AG09319 (cell line): ENCODE data around the gene KIAA1755.

Source experiments
- DNase-seq: peaks from one replicate; pipeline ENCODE4 v3.0.0-alpha.2; 2010; ENCODE audit warnings: low read depth; ENCODE audit errors: extremely low read depth
- TF ChIP-seq, protein P1 (sequence below): IDR thresholded peaks from 2 replicates; pipeline ENCODE4 v1.5.1; 2011; ENCODE audit warnings: low read depth, mild to moderate bottlenecking, inconsistent platforms, low read length, moderate library complexity

KIAA1755 gene

DNA sequence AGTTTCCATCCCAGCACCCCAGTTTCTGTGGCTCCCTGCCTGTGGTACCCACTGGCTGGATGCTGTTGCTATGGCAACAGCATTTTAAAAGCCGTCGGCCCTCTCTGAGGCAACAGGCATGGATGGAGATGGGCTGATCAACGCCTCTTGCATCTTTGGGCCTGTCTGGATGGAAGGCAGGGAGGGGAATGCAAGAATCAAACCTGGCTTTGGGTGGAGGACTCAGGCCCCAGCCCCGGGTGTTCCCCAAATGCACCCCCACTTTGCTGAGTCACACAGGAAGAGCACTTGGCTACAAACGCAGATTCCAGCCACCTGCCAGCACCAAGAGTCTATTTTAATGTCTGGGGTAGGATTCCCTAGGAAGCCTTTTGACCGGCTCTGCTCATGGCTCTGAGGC, 49.8 kb downstream of the KIAA1755 start:
- no peak for DNase-seq
- TF ChIP-seq, protein P1, sequence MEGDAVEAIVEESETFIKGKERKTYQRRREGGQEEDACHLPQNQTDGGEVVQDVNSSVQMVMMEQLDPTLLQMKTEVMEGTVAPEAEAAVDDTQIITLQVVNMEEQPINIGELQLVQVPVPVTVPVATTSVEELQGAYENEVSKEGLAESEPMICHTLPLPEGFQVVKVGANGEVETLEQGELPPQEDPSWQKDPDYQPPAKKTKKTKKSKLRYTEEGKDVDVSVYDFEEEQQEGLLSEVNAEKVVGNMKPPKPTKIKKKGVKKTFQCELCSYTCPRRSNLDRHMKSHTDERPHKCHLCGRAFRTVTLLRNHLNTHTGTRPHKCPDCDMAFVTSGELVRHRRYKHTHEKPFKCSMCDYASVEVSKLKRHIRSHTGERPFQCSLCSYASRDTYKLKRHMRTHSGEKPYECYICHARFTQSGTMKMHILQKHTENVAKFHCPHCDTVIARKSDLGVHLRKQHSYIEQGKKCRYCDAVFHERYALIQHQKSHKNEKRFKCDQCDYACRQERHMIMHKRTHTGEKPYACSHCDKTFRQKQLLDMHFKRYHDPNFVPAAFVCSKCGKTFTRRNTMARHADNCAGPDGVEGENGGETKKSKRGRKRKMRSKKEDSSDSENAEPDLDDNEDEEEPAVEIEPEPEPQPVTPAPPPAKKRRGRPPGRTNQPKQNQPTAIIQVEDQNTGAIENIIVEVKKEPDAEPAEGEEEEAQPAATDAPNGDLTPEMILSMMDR: no peak

DNA sequence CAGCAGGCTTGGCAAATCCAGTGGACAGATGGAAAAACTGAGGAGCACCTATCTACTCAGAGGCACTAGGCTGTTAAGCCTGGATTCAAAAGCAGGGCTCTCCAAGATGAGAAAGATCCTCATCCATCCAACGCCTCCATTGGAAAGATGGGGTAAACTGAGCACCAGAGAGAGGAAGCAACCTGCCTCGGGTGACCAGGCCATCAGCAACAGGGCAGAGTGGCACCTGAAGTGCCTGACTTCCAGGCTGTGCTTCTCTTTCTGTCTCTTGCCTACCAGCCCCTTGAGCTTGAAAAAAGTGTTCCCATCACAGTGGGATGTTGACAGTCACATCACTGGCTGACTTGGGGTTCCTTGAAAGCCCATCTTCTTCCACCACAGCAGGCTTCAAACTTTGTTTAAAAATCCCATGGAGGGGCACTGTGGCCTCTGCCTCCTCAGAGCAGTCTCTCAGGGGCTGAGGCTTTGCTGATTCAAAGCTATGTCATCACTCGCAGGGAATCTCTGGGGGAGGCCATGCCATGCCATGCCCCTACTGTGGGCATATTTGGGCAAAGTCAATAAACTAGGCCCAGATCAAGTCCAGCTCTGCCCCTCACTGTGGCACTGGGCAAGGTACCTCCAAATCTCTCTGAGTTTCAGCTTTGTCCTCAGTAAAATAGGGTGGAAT, 50.7 kb downstream of the KIAA1755 start:
- TF ChIP-seq, protein P1: no peak
- DNase-seq: no peak

DNA sequence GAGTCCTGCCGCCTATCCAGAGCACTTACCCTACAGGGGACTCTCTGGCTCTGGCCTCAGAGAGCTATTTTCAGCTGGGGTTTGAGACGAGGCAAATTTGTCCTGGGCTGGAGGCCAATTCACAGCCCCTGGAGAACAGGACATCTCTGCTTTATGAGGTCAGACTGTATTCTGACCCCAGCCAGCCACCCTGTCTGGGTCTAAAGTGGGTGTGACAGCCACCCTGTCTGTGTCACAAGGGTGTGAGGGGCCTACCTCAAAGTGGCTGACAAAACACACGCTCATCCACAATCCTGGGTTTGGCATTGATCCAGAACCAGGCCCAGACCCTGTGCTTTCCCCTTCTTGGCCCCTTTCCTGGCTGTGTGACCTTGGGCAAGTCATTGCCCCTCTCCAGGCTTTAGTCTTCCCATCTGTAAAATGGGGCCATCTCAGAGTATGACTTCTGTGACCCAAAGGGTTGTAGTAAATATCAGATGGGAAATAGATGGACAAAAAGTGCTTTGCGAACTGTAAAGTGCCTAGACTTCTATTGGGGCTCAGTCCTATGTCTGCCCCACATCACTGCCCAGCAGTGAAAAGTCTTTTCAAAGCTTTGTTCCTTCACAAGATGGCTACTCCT, 51.4 kb downstream of the KIAA1755 start:
- TF ChIP-seq, protein P1: no peak
- DNase-seq: no peak

DNA sequence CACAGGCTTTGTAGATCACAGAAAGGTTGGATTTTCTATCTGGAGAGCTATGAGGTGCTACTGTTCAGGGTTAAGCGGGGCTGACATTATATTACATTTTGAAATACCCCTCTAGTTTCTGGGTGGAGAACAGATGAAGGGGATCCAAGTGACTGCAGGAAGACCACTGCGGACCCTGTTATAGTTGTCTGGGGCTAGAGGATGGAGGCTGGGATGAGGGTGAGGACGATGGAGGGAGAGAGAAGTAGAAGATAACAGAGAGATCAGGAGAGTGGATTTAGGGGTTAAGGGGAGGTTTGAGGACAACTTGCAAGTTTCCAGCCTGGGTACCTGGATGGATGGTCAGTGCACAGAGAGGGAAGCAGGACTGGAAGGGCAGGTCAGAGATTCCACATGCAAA, 52.0 kb downstream of the KIAA1755 start:
- TF ChIP-seq, protein P1: no peak
- DNase-seq: no peak

DNA sequence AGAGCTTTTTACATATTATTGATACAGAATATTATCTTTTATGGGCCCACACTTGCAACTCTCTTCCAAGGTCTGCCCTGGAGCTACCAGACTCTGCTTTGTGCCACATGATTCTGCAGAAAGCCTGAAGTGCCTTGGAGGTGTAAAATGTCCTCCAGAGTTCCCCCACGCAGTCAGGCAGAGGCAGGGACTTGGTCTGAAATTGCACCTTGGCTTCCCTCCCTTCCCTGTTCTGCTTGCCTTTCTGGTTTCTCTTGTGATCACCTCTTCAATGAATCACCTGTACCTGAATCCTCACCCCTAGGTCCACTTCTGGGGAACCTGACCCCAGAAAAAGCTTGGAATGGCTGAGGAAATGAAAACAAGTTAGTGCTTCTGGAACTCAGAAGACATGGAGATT, 52.4 kb downstream of the KIAA1755 start:
- no peak for DNase-seq
- TF ChIP-seq, protein P1: no peak

DNA sequence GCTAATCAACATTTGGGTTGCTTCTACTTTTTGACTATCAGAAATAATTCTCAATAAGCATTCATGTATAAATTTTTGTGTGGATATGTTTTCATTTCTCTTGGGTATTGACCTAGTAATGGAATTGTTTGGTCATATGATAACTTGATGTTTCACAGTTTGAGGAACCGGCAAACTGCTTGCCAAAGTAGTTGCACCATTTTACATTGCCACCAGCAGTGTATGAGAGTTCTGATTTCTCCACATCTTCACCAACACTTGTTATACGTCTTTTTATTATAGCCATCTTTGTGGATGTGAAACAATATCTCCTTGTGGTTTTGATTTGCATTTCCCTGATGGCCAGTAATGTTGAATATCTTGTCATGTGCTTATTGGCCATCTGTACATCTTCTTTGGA, 52.9 kb downstream of the KIAA1755 start:
- DNase-seq: no peak
- TF ChIP-seq, protein P1: no peak

DNA sequence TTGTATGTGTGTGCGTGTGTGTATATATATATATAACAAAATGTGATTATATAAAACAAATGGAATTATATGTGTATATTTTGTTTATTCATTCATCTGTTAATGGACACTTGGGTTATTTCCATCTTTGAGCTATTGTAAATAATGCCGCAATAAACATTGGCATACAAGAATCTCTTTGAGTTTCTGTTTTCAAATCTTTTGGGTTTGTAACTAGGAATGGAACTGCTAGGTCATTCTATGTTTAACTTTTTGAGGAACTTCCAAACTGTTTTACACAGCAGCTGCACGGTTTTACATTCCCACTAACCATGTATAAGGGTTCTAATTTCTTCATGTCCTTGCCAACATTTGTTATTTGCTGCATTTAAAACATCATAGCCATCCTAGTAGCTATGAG, 55.5 kb downstream of the KIAA1755 start:
- DNase-seq: no peak
- TF ChIP-seq, protein P1: no peak
